HL-60 (cell line): ENCODE measurements around the gene SERPINA1.

Experiments
- DNase-seq, 2 experiments: peaks; one replicate each; pipeline ENCODE4 v3.0.0-alpha.2; 2010 to 2020; ENCODE audit warnings: low read depth in 1 of 2, low spot score in 1 of 2
- H3K27ac ChIP-seq: fragments of 250-450 bp; sonication (Bioruptor Pico); replicated peaks from 2 replicates; pipeline ENCODE4 v1.5.1; 2020; ENCODE audit warnings: mild to moderate bottlenecking, moderate library complexity
- H3K27me3 ChIP-seq: fragments of 250-450 bp; sonication (Bioruptor Pico); 2 replicates; pipeline ENCODE4 v1.5.1; 2021; ENCODE audit warnings: mild to moderate bottlenecking, moderate library complexity; ENCODE audit not compliant: insufficient read depth, poor library complexity, severe bottlenecking
- H3K4me3 ChIP-seq: replicated peaks from 2 replicates; pipeline ENCODE4 v1.5.1; 2011; ENCODE audit warnings: mild to moderate bottlenecking, control low read depth, low read length; ENCODE audit not compliant: insufficient read depth
- GABPA ChIP-seq: IDR thresholded peaks from 2 replicates; pipeline ENCODE4 v1.6.1; 2012; ENCODE audit warnings: low read depth
- POLR2AphosphoS5 ChIP-seq: IDR thresholded peaks from 2 replicates; pipeline ENCODE4 v1.6.1; 2012; ENCODE audit warnings: low read depth
- SPI1 ChIP-seq: IDR thresholded peaks from 2 replicates; pipeline ENCODE4 v1.6.1; 2012; ENCODE audit warnings: low read depth, mild to moderate bottlenecking, borderline replicate concordance
- TF ChIP-seq, protein P1 (sequence below): IDR thresholded peaks from 2 replicates; pipeline ENCODE4 v1.6.1; 2012; ENCODE audit warnings: low read depth; ENCODE audit not compliant: insufficient replicate concordance
- TF ChIP-seq, protein P2 (sequence below): IDR thresholded peaks from one replicate; pipeline ENCODE4 v1.5.1; 2011; ENCODE audit warnings: low read length, control low read depth, inconsistent platforms; ENCODE audit not compliant: insufficient read depth

SERPINA1 gene

DNA sequence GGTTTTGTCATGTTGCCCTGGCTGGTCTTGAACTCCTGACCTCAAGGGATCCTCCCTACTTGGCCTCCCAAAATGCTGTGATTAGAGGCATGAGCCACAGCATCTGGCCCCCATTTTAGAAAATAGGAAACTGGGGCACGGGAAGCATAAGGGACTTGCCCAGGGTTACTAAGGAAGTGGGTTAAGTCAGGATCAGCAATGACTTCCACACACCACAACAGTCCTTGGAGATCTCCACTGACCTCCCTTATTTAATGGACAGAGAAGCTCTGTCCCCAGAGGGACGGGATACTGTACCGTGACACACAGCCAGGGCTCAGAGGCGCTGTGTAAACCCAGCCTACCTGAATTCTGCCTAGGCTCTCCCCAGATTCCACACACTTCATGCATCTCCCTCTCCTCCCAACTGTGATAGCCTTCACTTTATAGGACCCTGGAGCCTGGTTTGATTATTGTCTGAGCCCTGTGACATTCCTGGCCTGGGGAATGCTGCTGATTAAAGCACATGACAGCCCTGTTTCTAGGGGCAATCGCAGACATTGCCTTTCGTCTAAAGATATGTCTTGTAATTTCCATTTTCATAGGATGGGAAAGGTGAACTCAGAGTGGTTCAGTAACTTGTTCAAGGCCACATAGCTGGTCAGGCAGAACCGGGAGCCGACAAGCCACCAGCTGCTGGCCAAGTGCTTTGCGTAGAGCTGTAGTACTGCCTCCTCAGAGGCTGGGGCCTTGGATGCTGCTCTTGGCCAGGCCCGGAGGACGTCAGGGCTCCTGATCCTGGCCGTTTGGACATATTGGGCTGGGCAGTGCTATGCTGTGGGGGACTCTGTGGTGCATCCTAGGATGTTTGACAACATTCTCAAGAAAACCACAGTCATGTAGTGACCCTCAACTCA lies 20.8 kb downstream of the SERPINA1 start:
- TF ChIP-seq POLR2AphosphoS5 (no peak), SPI1 (peak; percentile 44; the same call in 1 of the 2 replicates)
- DNase-seq = no peak
- no peak overlapping the region for H3K27ac ChIP-seq
- H3K4me3 ChIP-seq = no peak overlapping the region
- H3K27me3 ChIP-seq = no peaks in the 10 kb centered on the region

DNA sequence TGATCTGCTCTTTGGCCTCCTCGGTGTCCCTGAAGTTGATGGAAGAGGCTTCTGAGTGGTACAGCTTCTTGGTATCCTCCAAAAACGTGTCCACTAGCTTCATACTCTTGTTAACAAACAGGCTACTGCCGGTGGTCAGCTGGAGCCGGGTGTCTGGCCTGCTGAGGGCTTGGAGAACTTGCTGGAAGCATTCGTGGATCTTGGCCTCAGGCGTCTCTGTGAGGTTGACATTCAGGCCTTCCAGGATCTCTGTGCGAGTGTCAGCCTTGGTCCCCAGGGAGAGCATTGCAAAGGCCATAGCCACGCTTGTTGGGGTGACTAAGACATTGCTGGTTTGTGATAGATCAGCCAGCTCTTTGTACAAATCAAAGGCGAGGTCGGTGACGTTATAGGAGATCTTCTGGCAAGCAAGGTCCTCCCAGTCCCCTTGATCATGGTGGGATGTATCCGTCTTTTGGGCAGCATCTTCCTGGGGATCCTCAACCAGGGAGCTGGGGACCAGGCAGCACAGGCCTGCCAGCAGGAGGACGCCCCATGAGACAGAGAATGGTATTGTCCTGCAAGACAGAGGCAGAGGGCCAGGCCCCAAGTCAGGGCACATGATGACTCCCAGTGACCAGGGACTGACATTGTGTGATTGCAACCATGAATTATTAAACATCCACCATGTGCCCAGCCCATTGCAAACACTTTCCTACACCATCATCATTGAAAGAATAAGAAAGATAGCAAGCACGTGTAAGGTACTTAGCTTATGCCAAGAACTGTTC lies 22.1 kb downstream of the SERPINA1 start, which contains the start of gene SERPINA2:
SERPINA2 (minus strand) TSS at position 553 of the 770 bp plus-strand sequence.
- TF ChIP-seq POLR2AphosphoS5 (no peak), SPI1 (no peak), GABPA (no peak)
- TF ChIP-seq, protein P1, sequence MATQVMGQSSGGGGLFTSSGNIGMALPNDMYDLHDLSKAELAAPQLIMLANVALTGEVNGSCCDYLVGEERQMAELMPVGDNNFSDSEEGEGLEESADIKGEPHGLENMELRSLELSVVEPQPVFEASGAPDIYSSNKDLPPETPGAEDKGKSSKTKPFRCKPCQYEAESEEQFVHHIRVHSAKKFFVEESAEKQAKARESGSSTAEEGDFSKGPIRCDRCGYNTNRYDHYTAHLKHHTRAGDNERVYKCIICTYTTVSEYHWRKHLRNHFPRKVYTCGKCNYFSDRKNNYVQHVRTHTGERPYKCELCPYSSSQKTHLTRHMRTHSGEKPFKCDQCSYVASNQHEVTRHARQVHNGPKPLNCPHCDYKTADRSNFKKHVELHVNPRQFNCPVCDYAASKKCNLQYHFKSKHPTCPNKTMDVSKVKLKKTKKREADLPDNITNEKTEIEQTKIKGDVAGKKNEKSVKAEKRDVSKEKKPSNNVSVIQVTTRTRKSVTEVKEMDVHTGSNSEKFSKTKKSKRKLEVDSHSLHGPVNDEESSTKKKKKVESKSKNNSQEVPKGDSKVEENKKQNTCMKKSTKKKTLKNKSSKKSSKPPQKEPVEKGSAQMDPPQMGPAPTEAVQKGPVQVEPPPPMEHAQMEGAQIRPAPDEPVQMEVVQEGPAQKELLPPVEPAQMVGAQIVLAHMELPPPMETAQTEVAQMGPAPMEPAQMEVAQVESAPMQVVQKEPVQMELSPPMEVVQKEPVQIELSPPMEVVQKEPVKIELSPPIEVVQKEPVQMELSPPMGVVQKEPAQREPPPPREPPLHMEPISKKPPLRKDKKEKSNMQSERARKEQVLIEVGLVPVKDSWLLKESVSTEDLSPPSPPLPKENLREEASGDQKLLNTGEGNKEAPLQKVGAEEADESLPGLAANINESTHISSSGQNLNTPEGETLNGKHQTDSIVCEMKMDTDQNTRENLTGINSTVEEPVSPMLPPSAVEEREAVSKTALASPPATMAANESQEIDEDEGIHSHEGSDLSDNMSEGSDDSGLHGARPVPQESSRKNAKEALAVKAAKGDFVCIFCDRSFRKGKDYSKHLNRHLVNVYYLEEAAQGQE = no peak
- TF ChIP-seq, protein P2, sequence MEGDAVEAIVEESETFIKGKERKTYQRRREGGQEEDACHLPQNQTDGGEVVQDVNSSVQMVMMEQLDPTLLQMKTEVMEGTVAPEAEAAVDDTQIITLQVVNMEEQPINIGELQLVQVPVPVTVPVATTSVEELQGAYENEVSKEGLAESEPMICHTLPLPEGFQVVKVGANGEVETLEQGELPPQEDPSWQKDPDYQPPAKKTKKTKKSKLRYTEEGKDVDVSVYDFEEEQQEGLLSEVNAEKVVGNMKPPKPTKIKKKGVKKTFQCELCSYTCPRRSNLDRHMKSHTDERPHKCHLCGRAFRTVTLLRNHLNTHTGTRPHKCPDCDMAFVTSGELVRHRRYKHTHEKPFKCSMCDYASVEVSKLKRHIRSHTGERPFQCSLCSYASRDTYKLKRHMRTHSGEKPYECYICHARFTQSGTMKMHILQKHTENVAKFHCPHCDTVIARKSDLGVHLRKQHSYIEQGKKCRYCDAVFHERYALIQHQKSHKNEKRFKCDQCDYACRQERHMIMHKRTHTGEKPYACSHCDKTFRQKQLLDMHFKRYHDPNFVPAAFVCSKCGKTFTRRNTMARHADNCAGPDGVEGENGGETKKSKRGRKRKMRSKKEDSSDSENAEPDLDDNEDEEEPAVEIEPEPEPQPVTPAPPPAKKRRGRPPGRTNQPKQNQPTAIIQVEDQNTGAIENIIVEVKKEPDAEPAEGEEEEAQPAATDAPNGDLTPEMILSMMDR = no peak
- no peak for DNase-seq
- H3K27me3 ChIP-seq = no peaks in the 10 kb centered on the region
- H3K4me3 ChIP-seq = no peak within 1 kb of the TSS
- no peak within 1 kb of the TSS for H3K27ac ChIP-seq

DNA sequence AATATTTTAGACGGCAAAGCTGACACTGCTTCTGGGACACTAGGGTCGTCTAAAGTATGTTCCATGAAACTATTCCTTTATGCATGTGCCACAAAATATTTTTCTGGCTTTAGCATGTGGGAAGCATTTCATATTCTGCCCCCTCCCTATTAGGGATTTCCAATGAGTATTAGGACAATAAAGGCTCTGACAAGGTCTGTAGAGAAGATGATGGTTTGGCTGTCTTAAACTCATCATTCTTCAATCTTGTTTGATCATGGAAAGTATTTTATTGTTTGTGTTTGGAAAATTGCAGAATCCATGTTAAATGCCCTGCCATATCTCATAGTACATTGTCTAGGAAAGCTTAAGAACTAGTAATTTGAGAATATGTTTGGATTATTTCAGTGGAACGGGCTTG lies 22.8 kb downstream of the SERPINA1 start:
- TF ChIP-seq, protein P1 = no peak
- TF ChIP-seq, protein P2 = no peak
- TF ChIP-seq POLR2AphosphoS5 (no peak), GABPA (no peak), SPI1 (no peak)
- Histone ChIP-seq H3K27me3 (no peaks in the 10 kb centered on the region), H3K27ac (no peak overlapping the region), H3K4me3 (no peak overlapping the region)
- no peak for DNase-seq

DNA sequence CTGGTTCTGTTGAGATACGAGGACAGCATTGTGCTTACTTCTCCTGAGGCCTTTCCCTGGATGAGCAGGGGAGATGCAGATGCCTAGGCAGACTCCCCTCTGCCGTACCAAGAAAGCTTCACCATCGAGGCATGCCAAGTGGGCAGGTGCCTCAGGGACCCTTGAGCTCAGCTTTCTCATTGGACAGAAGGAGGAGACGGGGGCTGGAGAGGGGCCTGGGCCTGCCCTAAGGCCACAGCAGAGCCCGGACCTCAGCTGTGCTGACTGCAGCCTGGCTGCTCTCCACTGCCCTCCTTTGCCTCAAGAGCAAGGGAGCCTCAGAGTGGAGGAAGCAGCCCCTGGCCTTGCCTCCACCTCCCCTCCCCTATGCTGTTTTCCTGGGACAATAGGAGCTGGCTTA lies 23.4 kb downstream of the SERPINA1 start:
- no peak overlapping the region for H3K4me3 ChIP-seq
- no peak for TF ChIP-seq POLR2AphosphoS5
- no peaks in the 10 kb centered on the region for H3K27me3 ChIP-seq
- H3K27ac ChIP-seq = no peak overlapping the region
- no peak for DNase-seq
